NB4 (cell line): Measurements from ENCODE around the gene UBE2L3.
"Not testable (repeated sequence)": the region's sequence is repeated elsewhere in the genome, so short reads cannot be mapped to it uniquely, and the experiment has no call there.

Source experiments
- CTCF ChIP-seq: IDR thresholded peaks from one replicate; pipeline ENCODE4 v1.5.1; 2012; ENCODE audit warnings: low read depth, low read length
- POLR2A ChIP-seq: IDR thresholded peaks from 2 replicates; pipeline ENCODE4 v1.6.1; 2011; ENCODE audit warnings: mild to moderate bottlenecking; ENCODE audit not compliant: insufficient read length; ENCODE audit errors: extremely low read depth

- not testable (repeated sequence) for TF ChIP-seq POLR2A, CTCF
Observed at GRCh38 chr22:21551361-21551760, 16.2 kb upstream of the UBE2L3 start, which contains the start of gene RIMBP3C.
